ENCODE data around the gene TGIF2. TPM values are rescaled to one million over a fixed set of nuclear protein-coding genes. Genes with fewer than 3 reads are reported as not detected.

Gene TGIF2
- total and polyA plus RNA-seq, 9 of the 15 experiments (the other 6 are each of a cell fraction or from before 2014, with no cell fraction given) = 6.8 to 27.8 (median 15.7) TPM

DNA sequence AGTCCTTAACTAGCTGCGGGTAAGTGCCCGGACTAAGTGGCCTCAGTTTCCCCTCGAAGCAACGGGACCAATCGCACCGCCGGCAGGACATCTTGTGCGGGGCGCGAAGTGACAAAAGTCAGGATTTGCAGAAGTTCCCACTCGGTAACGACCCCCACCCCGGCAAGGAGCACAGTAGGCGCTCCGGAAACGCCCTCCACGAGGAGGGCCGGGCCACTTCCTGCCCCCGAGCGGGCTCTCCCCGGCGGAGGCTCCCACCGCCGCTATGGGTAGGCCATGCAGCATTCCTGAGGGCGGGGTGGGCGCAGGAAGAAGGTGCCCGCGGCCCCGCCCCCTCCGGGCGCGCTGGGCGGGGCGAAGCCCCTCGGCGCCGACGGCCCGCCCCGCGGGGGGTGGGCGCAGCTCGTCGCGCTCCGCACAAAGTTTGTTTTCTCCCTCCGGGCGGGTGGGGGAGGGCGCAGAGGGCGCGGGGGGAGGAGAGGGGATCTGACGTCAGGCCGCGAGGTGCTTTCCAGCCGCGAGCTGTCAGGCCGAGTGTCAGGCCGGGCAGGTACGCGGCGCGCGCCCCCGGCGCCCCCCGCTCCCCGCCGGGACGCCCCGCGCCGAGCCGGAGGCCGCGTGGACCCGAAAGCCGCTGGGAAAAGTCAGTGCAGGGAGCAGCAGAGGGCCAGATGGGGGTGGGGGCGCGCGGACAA, at the start of gene TGIF2 (continued):
- TF ChIP-seq, protein P1, sequence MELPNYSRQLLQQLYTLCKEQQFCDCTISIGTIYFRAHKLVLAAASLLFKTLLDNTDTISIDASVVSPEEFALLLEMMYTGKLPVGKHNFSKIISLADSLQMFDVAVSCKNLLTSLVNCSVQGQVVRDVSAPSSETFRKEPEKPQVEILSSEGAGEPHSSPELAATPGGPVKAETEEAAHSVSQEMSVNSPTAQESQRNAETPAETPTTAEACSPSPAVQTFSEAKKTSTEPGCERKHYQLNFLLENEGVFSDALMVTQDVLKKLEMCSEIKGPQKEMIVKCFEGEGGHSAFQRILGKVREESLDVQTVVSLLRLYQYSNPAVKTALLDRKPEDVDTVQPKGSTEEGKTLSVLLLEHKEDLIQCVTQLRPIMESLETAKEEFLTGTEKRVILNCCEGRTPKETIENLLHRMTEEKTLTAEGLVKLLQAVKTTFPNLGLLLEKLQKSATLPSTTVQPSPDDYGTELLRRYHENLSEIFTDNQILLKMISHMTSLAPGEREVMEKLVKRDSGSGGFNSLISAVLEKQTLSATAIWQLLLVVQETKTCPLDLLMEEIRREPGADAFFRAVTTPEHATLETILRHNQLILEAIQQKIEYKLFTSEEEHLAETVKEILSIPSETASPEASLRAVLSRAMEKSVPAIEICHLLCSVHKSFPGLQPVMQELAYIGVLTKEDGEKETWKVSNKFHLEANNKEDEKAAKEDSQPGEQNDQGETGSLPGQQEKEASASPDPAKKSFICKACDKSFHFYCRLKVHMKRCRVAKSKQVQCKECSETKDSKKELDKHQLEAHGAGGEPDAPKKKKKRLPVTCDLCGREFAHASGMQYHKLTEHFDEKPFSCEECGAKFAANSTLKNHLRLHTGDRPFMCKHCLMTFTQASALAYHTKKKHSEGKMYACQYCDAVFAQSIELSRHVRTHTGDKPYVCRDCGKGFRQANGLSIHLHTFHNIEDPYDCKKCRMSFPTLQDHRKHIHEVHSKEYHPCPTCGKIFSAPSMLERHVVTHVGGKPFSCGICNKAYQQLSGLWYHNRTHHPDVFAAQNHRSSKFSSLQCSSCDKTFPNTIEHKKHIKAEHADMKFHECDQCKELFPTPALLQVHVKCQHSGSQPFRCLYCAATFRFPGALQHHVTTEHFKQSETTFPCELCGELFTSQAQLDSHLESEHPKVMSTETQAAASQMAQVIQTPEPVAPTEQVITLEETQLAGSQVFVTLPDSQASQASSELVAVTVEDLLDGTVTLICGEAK (IDR thresholded peaks at IDR 0.05) = peak; percentile 75
- TF ChIP-seq, protein P1 (CRISPR knock-in tag; IDR thresholded peaks at IDR 0.05) = no peak
- TF ChIP-seq SP1 (CRISPR knock-in tag; IDR thresholded peaks at IDR 0.05) (peak; percentile 53; the same call in 1 of the 2 replicates), GATAD2A (IDR thresholded peaks at IDR 0.05) (0 out of 2 replicates have a peak, but pooled peaks have one; percentile 38), ZKSCAN1 (IDR thresholded peaks at IDR 0.05; ENCODE audit: low read depth, low read length) (peak; percentile 94), ZNF408 (CRISPR knock-in tag; IDR thresholded peaks at IDR 0.05; ENCODE audit: low read depth) (no peak), CCNT2 (IDR thresholded peaks at IDR 0.05; ENCODE audit: borderline replicate concordance, extremely low read depth, insufficient read length, low read depth, low read length) (peak; percentile 88), CTBP1 (IDR thresholded peaks at IDR 0.05; ENCODE audit: borderline replicate concordance) (peak; percentile 63; the same call in 1 of the 2 replicates), POLR2G (IDR thresholded peaks at IDR 0.05; ENCODE audit: low read depth, low read length) (peak; percentile 87), MAZ (CRISPR knock-in tag; conservative IDR thresholded peaks at IDR 0.05 in 1 of 2, IDR thresholded peaks at IDR 0.05 in 1 of 2) (peak; percentile 99 to 100), TEAD2 (tag; IDR thresholded peaks at IDR 0.05) (peak; percentile 89)
- TF ChIP-seq, protein P2, sequence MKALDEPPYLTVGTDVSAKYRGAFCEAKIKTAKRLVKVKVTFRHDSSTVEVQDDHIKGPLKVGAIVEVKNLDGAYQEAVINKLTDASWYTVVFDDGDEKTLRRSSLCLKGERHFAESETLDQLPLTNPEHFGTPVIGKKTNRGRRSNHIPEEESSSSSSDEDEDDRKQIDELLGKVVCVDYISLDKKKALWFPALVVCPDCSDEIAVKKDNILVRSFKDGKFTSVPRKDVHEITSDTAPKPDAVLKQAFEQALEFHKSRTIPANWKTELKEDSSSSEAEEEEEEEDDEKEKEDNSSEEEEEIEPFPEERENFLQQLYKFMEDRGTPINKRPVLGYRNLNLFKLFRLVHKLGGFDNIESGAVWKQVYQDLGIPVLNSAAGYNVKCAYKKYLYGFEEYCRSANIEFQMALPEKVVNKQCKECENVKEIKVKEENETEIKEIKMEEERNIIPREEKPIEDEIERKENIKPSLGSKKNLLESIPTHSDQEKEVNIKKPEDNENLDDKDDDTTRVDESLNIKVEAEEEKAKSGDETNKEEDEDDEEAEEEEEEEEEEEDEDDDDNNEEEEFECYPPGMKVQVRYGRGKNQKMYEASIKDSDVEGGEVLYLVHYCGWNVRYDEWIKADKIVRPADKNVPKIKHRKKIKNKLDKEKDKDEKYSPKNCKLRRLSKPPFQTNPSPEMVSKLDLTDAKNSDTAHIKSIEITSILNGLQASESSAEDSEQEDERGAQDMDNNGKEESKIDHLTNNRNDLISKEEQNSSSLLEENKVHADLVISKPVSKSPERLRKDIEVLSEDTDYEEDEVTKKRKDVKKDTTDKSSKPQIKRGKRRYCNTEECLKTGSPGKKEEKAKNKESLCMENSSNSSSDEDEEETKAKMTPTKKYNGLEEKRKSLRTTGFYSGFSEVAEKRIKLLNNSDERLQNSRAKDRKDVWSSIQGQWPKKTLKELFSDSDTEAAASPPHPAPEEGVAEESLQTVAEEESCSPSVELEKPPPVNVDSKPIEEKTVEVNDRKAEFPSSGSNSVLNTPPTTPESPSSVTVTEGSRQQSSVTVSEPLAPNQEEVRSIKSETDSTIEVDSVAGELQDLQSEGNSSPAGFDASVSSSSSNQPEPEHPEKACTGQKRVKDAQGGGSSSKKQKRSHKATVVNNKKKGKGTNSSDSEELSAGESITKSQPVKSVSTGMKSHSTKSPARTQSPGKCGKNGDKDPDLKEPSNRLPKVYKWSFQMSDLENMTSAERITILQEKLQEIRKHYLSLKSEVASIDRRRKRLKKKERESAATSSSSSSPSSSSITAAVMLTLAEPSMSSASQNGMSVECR (CRISPR knock-in tag; IDR thresholded peaks at IDR 0.05) = no peak; the same call in none of the 2 replicates
- TF ChIP-seq, protein P3, sequence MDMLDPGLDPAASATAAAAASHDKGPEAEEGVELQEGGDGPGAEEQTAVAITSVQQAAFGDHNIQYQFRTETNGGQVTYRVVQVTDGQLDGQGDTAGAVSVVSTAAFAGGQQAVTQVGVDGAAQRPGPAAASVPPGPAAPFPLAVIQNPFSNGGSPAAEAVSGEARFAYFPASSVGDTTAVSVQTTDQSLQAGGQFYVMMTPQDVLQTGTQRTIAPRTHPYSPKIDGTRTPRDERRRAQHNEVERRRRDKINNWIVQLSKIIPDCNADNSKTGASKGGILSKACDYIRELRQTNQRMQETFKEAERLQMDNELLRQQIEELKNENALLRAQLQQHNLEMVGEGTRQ (CRISPR knock-in tag; IDR thresholded peaks at IDR 0.05) = no peak

Measured in K562 (cell line).